H9 (cell line): ENCODE data around the gene KCNIP4. TPM values are rescaled to one million over a fixed set of nuclear protein-coding genes. Genes with fewer than 3 reads are reported as not detected.

Experiments used
- DNase-seq: peaks from one replicate; pipeline ENCODE4 v3.0.0-alpha.2; 2017
- H2AFZ ChIP-seq: one replicate; pipeline ENCODE4 v1.6.1; 2013; ENCODE audit warnings: mild to moderate bottlenecking, low read length, control low read depth, moderate library complexity
- H2AK5ac ChIP-seq: 2 replicates; pipeline ENCODE4 v1.6.1; 2013; ENCODE audit warnings: low read length, control low read depth, mixed read lengths; ENCODE audit not compliant: insufficient read length
- H2BK120ac ChIP-seq: one replicate; pipeline ENCODE4 v1.6.1; 2013; ENCODE audit warnings: low read depth, mild to moderate bottlenecking, low read length, control low read depth, inconsistent platforms; ENCODE audit not compliant: poor library complexity, severe bottlenecking
- H2BK12ac ChIP-seq: 2 replicates; pipeline ENCODE4 v1.6.1; 2013; ENCODE audit warnings: low read length, control low read depth, mixed read lengths, low read depth; ENCODE audit not compliant: insufficient read length
- H2BK15ac ChIP-seq: 2 replicates; pipeline ENCODE4 v1.6.1; 2013; ENCODE audit warnings: low read depth, low read length, control low read depth
- H2BK20ac ChIP-seq: one replicate; pipeline ENCODE4 v1.6.1; 2013; ENCODE audit warnings: low read depth, mild to moderate bottlenecking, low read length, control low read depth, inconsistent platforms; ENCODE audit not compliant: poor library complexity, severe bottlenecking
- H2BK5ac ChIP-seq: 2 replicates; pipeline ENCODE4 v1.6.1; 2013; ENCODE audit warnings: low read length, control low read depth, mixed read lengths; ENCODE audit not compliant: insufficient read length
- H3K14ac ChIP-seq: 2 replicates; pipeline ENCODE4 v1.6.1; 2013; ENCODE audit warnings: low read length, control low read depth; ENCODE audit not compliant: insufficient read depth
- H3K18ac ChIP-seq: 2 replicates; pipeline ENCODE4 v1.6.1; 2013; ENCODE audit warnings: low read depth, mild to moderate bottlenecking, mixed read lengths, low read length, control low read depth; ENCODE audit not compliant: insufficient read length
- H3K23ac ChIP-seq: 2 replicates; pipeline ENCODE4 v1.6.1; 2013; ENCODE audit warnings: low read length, control low read depth, mixed read lengths, low read depth; ENCODE audit not compliant: insufficient read length
- H3K23me2 ChIP-seq: 2 replicates; pipeline ENCODE4 v1.6.1; 2013; ENCODE audit warnings: low read depth, mild to moderate bottlenecking, mixed read lengths, low read length, control low read depth; ENCODE audit not compliant: insufficient read length, poor library complexity, severe bottlenecking
- H3K27ac ChIP-seq: 2 replicates; pipeline ENCODE4 v1.5.1; 2013; ENCODE audit warnings: low read length, control low read depth, mixed read lengths, low read depth; ENCODE audit not compliant: insufficient read length
- H3K27me3 ChIP-seq: 2 replicates; pipeline ENCODE4 v1.6.1; 2013; ENCODE audit warnings: low read length, control low read depth, inconsistent platforms; ENCODE audit not compliant: insufficient read depth
- H3K4ac ChIP-seq: 2 replicates; pipeline ENCODE4 v1.6.1; 2013; ENCODE audit warnings: low read depth, mild to moderate bottlenecking, control low read depth, inconsistent platforms, low read length, moderate library complexity
- H3K4me1 ChIP-seq: 2 replicates; pipeline ENCODE4 v1.6.1; 2013; ENCODE audit warnings: low read length, control low read depth, inconsistent platforms; ENCODE audit not compliant: insufficient read depth
- H3K4me2 ChIP-seq: 2 replicates; pipeline ENCODE4 v1.6.1; 2013; ENCODE audit warnings: low read length, control low read depth, mixed read lengths; ENCODE audit not compliant: insufficient read length, insufficient read depth
- H3K56ac ChIP-seq: 2 replicates; pipeline ENCODE4 v1.6.1; 2013; ENCODE audit warnings: low read depth, mild to moderate bottlenecking, mixed read lengths, low read length, control low read depth; ENCODE audit not compliant: insufficient read length
- H3K79me1 ChIP-seq: 2 replicates; pipeline ENCODE4 v1.6.1; 2013; ENCODE audit warnings: low read depth, mild to moderate bottlenecking, moderate library complexity, low read length, control low read depth, inconsistent platforms; ENCODE audit not compliant: insufficient read depth, poor library complexity, severe bottlenecking
- H3K79me2 ChIP-seq: 2 replicates; pipeline ENCODE4 v1.6.1; 2013; ENCODE audit warnings: low read length, control low read depth, inconsistent platforms; ENCODE audit not compliant: insufficient read depth
- H3K9ac ChIP-seq: 2 replicates; pipeline ENCODE4 v1.6.1; 2013; ENCODE audit warnings: low read length, control low read depth, mixed read lengths; ENCODE audit not compliant: insufficient read length; ENCODE audit errors: extremely low read depth
- H3K9me3 ChIP-seq: one replicate; pipeline ENCODE4 v1.6.1; 2013; ENCODE audit warnings: low read depth, low read length, inconsistent platforms; ENCODE audit not compliant: control insufficient read depth
- H3T11ph ChIP-seq: one replicate; pipeline ENCODE4 v1.6.1; 2013; ENCODE audit warnings: mild to moderate bottlenecking, low read length, control low read depth, inconsistent platforms
- H4K20me1 ChIP-seq: one replicate; pipeline ENCODE4 v1.6.1; 2013; ENCODE audit not compliant: control insufficient read depth, insufficient read length, insufficient read depth
- H4K5ac ChIP-seq: 2 replicates; pipeline ENCODE4 v1.6.1; 2013; ENCODE audit warnings: low read depth, mild to moderate bottlenecking, mixed read lengths, low read length, control low read depth; ENCODE audit not compliant: insufficient read length
- H4K8ac ChIP-seq: replicated peaks from 2 replicates; pipeline ENCODE4 v1.6.1; 2013; ENCODE audit warnings: low read length, control low read depth, mixed read lengths, low read depth; ENCODE audit not compliant: insufficient read length
- H4K91ac ChIP-seq: 2 replicates; pipeline ENCODE4 v1.6.1; 2013; ENCODE audit warnings: low read depth, mild to moderate bottlenecking, moderate library complexity, mixed read lengths, low read length, control low read depth; ENCODE audit not compliant: insufficient read length
- H3K27ac Mint-ChIP-seq, 3 experiments: 2 replicates in 2 of 3; 3 replicates in 1 of 3; pipeline ENCODE4 v1.8.0; 2020 to 2021; ENCODE audit warnings: mixed read lengths in 3 of 3, mild to moderate bottlenecking in 1 of 3, moderate library complexity in 1 of 3
- H3K27me3 Mint-ChIP-seq: 2 replicates; pipeline ENCODE4 v1.8.0; 2021; ENCODE audit warnings: low read depth, mild to moderate bottlenecking, moderate library complexity, mixed read lengths
- H3K36me3 Mint-ChIP-seq, 3 experiments: 2 replicates in 2 of 3; 3 replicates in 1 of 3; pipeline ENCODE4 v1.8.0; 2020 to 2021; ENCODE audit warnings: low read depth in 3 of 3, mixed read lengths in 3 of 3; ENCODE audit not compliant: insufficient read depth in 1 of 3
- H3K4me1 Mint-ChIP-seq, 2 experiments: 2 replicates each; pipeline ENCODE4 v1.8.0; 2020; ENCODE audit warnings: mixed read lengths in 2 of 2
- H3K4me3 Mint-ChIP-seq, 2 experiments: 2 replicates in 1 of 2; 3 replicates in 1 of 2; pipeline ENCODE4 v1.8.0; 2020 to 2021; ENCODE audit warnings: mild to moderate bottlenecking in 2 of 2, mixed read lengths in 2 of 2, moderate library complexity in 1 of 2
- H3K9me3 Mint-ChIP-seq, 2 experiments: 2 replicates in 1 of 2; 3 replicates in 1 of 2; pipeline ENCODE4 v1.8.0; 2020; ENCODE audit warnings: mild to moderate bottlenecking in 2 of 2, mixed read lengths in 2 of 2, moderate library complexity in 1 of 2
- CTCF ChIP-seq: fragments of 200-600 bp; sonication (generic); conservative IDR thresholded peaks from 3 replicates; pipeline ENCODE4 v1.8.0; 2021; ENCODE audit warnings: antibody characterized with exemption, mild to moderate bottlenecking
- WGBS: extraction: QIAGEN DNeasy Blood & Tissue Kit; methylation state at CpG from one replicate; pipeline ENCODE4 v1.1.7; 2013; ENCODE audit warnings: missing lambda C conversion rate, low lambda C conversion rate, mixed read lengths; ENCODE audit not compliant: insufficient read length; ENCODE audit errors: extremely low coverage; 5-methylcytosine and 5-hydroxymethylcytosine counted together
- total RNA-seq: library from RNA; stranded (reverse); gene quantifications from 2 replicates; pipeline ENCODE4 v1.2.1, GENCODE V29; 2021

The KCNIP4 gene
- total RNA-seq, 1 experiment from 2014 or later: not detected

GRCh38 chr4:21973850-21974249 lies 25.3 kb upstream of the KCNIP4 start:
- Mint-ChIP-seq H3K4me1 (peaks cover 14 to 18% of the 10 kb centered on the region in 2 experiments), H3K4me3 (no peak overlapping the region), H3K27ac (peak overlapping the region in 2 of 3 experiments; percentile 89 to 92; a peak in 5 of 7 replicates), H3K36me3 (peaks cover 7 to 18% (median 12%) of the 10 kb centered on the region in 3 experiments), H3K9me3 (peaks cover 12% of the 10 kb centered on the region in 2 experiments), H3K27me3 (no peaks in the 10 kb centered on the region)
- H2BK12ac ChIP-seq: no peak overlapping the region
- H3K4me1 ChIP-seq: peaks cover 3% of the 10 kb centered on the region; the same call in 1 of the 2 replicates
- H2BK15ac ChIP-seq: no peak overlapping the region
- TF ChIP-seq CTCF: no peak
- no peak overlapping the region for H2BK5ac ChIP-seq
- no peaks in the 10 kb centered on the region for H3K79me2 ChIP-seq
- no peaks in the 10 kb centered on the region for H3K27me3 ChIP-seq
- no peak overlapping the region for H3K18ac ChIP-seq
- no CpG with 5 or more reads among the region's 3 CpGs for WGBS
- no peaks in the 10 kb centered on the region for H3K9me3 ChIP-seq
- no peak overlapping the region for H2BK20ac ChIP-seq
- no peak overlapping the region for H3K23ac ChIP-seq
- no peak overlapping the region for H2BK120ac ChIP-seq
- DNase-seq: no peak
- no peak overlapping the region for H3K56ac ChIP-seq
- H3T11ph ChIP-seq: no peak overlapping the region
- H3K79me1 ChIP-seq: no peaks in the 10 kb centered on the region
- H4K8ac ChIP-seq: no peak overlapping the region
- no peak overlapping the region for H2AFZ ChIP-seq
- H3K27ac ChIP-seq: no peak overlapping the region
- H2AK5ac ChIP-seq: no peak overlapping the region
- no peak overlapping the region for H3K14ac ChIP-seq
- H4K91ac ChIP-seq: no peak overlapping the region
- H4K20me1 ChIP-seq: no peaks in the 10 kb centered on the region
- H3K4me2 ChIP-seq: no peak overlapping the region
- no peak overlapping the region for H4K5ac ChIP-seq
- H3K23me2 ChIP-seq: no peaks in the 10 kb centered on the region
- H3K9ac ChIP-seq: no peak overlapping the region
- H3K4ac ChIP-seq: no peak overlapping the region
